ENCODE measurements around the gene FAU.

Gene FAU

GRCh38 chr11:65078151-65078550, 43.8 kb downstream of the FAU start:
- DNase-seq (ENCODE audit: low read depth) = peak; percentile 46

GRCh38 chr11:65077451-65077850, 44.5 kb downstream of the FAU start:
- peak; percentile 72 for DNase-seq (ENCODE audit: low read depth)

DNA sequence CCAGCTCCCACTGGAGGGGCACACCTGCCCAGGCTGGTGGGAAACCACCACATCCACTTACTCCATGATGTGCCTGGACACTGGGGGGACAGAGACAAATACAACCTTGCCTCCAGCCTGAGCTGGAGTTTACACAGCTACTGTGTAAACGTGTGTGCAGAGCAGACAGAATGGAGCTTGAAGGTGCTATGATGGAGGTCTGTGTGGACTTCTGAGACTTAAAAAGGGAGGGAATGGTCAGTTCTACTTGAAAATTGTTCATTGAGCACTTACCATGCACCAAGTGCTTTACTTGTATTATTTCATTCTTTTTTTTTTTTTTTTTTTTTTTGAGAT, 49.3 kb downstream of the FAU start:
- DNase-seq (ENCODE audit: low read depth) = no peak

- no peak for DNase-seq (ENCODE audit: low read depth)
Measured at GRCh38 chr11:65071907-65072630, 49.9 kb downstream of the FAU start.
